ENCODE measurements around the gene CDKAL1. TPM values are rescaled to one million over a fixed set of nuclear protein-coding genes. Genes with fewer than 3 reads are reported as not detected.

The CDKAL1 gene
- total and polyA plus RNA-seq, 3 experiments from 2014 or later, result 26.7 to 30.2 (median 29.6) TPM

GRCh38 chr6:21219241-21219640, 685.0 kb downstream of the CDKAL1 start:
- Mint-ChIP-seq H3K36me3 (peaks cover 25 to 75% (median 40%) of the 10 kb centered on the region in 3 donors), H3K9me3 (peaks cover 0 to 2% (median 0%) of the 10 kb centered on the region in 5 donors), H3K27me3 (peaks cover 0 to 1% of the 10 kb centered on the region in 2 donors), H3K4me1 (no peaks in the 10 kb centered on the region), H3K4me3 (no peak overlapping the region), H3K27ac (no peak overlapping the region)
- Histone ChIP-seq H3K4me3 (ENCODE audit: low read length) (no peak overlapping the region), H3K9me3 (ENCODE audit: low read length) (no peaks in the 10 kb centered on the region), H3K4me1 (ENCODE audit: insufficient read depth, low read length) (no peaks in the 10 kb centered on the region), H3K27ac (ENCODE audit: low read depth, low read length) (no peak overlapping the region), H3K36me3 (ENCODE audit: insufficient read depth, low read length) (no peaks in the 10 kb centered on the region), H3K27me3 (ENCODE audit: insufficient read depth, low read length, poor library complexity, severe bottlenecking) (no peaks in the 10 kb centered on the region)
- POLR2A ChIA-PET, result no interaction called here
- CTCF ChIA-PET, result no interaction called here
- DNase-seq, result no peak

DNA sequence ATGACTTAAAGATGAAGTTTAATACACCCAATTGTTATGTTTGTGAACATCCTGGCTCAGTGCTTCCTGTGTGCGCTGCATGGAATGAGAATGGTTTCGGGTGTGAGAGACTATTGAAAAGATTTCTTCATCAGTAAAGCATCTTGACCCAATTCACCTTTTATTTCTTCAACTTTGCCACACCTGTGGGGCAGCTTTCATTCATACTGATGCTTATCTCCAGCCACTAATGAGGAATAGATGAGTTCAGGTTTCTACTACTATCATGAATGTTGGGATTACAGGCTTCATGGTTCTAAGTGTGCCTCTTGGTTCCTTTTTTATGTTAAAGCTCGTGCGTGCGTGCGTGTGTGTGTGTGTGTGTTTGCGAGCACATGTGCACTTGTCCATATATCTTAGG, 685.6 kb downstream of the CDKAL1 start:
- no peak for DNase-seq
- no peak overlapping the region for H3K27ac ChIP-seq (ENCODE audit: low read depth, low read length)
- ChIA-PET POLR2A (no interaction called here), CTCF (no interaction called here)
- H3K36me3 ChIP-seq (ENCODE audit: insufficient read depth, low read length), result no peaks in the 10 kb centered on the region
- Mint-ChIP-seq H3K36me3 (peaks cover 25 to 75% (median 38%) of the 10 kb centered on the region in 3 donors), H3K27ac (no peak overlapping the region), H3K4me1 (no peaks in the 10 kb centered on the region), H3K4me3 (no peak overlapping the region), H3K27me3 (peaks cover 0 to 1% of the 10 kb centered on the region in 2 donors), H3K9me3 (peaks cover 0 to 4% (median 0%) of the 10 kb centered on the region in 5 donors)
- H3K27me3 ChIP-seq (ENCODE audit: insufficient read depth, low read length, poor library complexity, severe bottlenecking), result no peaks in the 10 kb centered on the region
- no peaks in the 10 kb centered on the region for H3K9me3 ChIP-seq (ENCODE audit: low read length)
- H3K4me3 ChIP-seq (ENCODE audit: low read length), result no peak overlapping the region
- no peaks in the 10 kb centered on the region for H3K4me1 ChIP-seq (ENCODE audit: insufficient read depth, low read length)

DNA sequence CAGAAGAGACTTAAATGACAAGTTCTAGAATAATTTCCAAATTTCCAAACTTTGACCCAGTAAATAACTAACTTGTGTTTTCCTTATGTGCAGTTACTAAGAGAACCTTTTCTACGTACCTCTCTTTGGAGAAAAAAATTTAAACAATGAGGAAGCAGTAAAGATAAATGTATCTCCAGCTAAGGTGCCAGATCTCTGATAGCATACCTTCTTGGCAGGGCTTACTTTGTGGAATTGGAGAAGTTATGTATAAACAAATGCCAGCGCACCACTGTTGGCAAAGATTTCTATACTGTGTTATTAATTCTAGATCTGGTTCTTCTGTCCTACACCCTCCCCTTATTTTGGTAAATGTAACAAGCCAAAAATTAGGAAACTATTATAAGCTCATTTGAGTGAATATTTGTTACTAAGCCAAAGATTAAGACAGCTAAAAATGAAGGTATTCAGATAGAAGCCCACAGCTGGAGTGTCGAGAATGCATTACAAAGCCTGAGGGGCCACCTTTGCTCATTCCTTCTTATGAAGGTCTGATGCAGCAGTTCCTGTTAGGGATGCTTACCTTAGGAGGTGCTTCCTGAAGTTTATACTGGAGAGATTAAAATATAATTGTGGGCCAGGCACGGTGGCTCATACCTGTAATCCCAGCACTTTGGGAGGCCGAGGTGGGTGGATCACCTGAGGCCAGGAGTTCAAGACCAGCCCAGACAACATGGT, 686.2 kb downstream of the CDKAL1 start:
- peaks cover 0 to 1% of the 10 kb centered on the region in 2 donors for H3K27me3 Mint-ChIP-seq
- Histone ChIP-seq H3K4me1 (ENCODE audit: insufficient read depth, low read length) (no peaks in the 10 kb centered on the region), H3K9me3 (ENCODE audit: low read length) (no peaks in the 10 kb centered on the region), H3K27ac (ENCODE audit: low read depth, low read length) (no peak overlapping the region), H3K27me3 (ENCODE audit: insufficient read depth, low read length, poor library complexity, severe bottlenecking) (no peaks in the 10 kb centered on the region), H3K36me3 (ENCODE audit: insufficient read depth, low read length) (no peaks in the 10 kb centered on the region), H3K4me3 (ENCODE audit: low read length) (no peak overlapping the region)
- H3K27ac Mint-ChIP-seq, result no peak overlapping the region
- ChIA-PET CTCF (no interaction called here), POLR2A (no interaction called here)
- H3K9me3 Mint-ChIP-seq, result peaks cover 0 to 6% (median 0%) of the 10 kb centered on the region in 5 donors
- DNase-seq, result no peak
- no peak overlapping the region for H3K4me3 Mint-ChIP-seq
- H3K4me1 Mint-ChIP-seq, result no peaks in the 10 kb centered on the region
- H3K36me3 Mint-ChIP-seq, result peaks cover 27 to 75% (median 40%) of the 10 kb centered on the region in 3 donors

- Histone ChIP-seq H3K27ac (ENCODE audit: low read depth, low read length) (no peak overlapping the region), H3K27me3 (ENCODE audit: insufficient read depth, low read length, poor library complexity, severe bottlenecking) (no peaks in the 10 kb centered on the region), H3K36me3 (ENCODE audit: insufficient read depth, low read length) (no peaks in the 10 kb centered on the region), H3K4me3 (ENCODE audit: low read length) (no peak overlapping the region), H3K9me3 (ENCODE audit: low read length) (no peaks in the 10 kb centered on the region), H3K4me1 (ENCODE audit: insufficient read depth, low read length) (no peaks in the 10 kb centered on the region)
- ChIA-PET POLR2A (no interaction called here), CTCF (no interaction called here)
- Mint-ChIP-seq H3K9me3 (peaks cover 0 to 6% (median 0%) of the 10 kb centered on the region in 5 donors), H3K4me3 (no peak overlapping the region), H3K4me1 (no peaks in the 10 kb centered on the region), H3K36me3 (peaks cover 29 to 70% (median 44%) of the 10 kb centered on the region in 3 donors), H3K27ac (no peak overlapping the region), H3K27me3 (peaks cover 0 to 1% of the 10 kb centered on the region in 2 donors)
- DNase-seq, result no peak
Observed at GRCh38 chr6:21222656-21223055, 688.4 kb downstream of the CDKAL1 start.

- Mint-ChIP-seq H3K36me3 (peaks cover 27 to 71% (median 53%) of the 10 kb centered on the region in 3 donors), H3K27me3 (no peaks in the 10 kb centered on the region), H3K9me3 (peaks cover 0 to 8% (median 0%) of the 10 kb centered on the region in 5 donors), H3K4me1 (no peaks in the 10 kb centered on the region), H3K27ac (no peak overlapping the region), H3K4me3 (no peak overlapping the region)
- Histone ChIP-seq H3K9me3 (ENCODE audit: low read length) (no peaks in the 10 kb centered on the region), H3K27me3 (ENCODE audit: insufficient read depth, low read length, poor library complexity, severe bottlenecking) (no peaks in the 10 kb centered on the region), H3K4me3 (ENCODE audit: low read length) (no peak overlapping the region), H3K4me1 (ENCODE audit: insufficient read depth, low read length) (no peaks in the 10 kb centered on the region), H3K36me3 (ENCODE audit: insufficient read depth, low read length) (no peaks in the 10 kb centered on the region), H3K27ac (ENCODE audit: low read depth, low read length) (no peak overlapping the region)
- ChIA-PET CTCF (no interaction called here), POLR2A (no interaction called here)
- no peak for DNase-seq
Observed at GRCh38 chr6:21225912-21226311, 691.7 kb downstream of the CDKAL1 start.

GRCh38 chr6:21227486-21227885, 693.2 kb downstream of the CDKAL1 start:
- POLR2A ChIA-PET, result no interaction called here
- Mint-ChIP-seq H3K27me3 (no peaks in the 10 kb centered on the region), H3K27ac (no peak overlapping the region), H3K9me3 (peaks cover 0 to 9% (median 0%) of the 10 kb centered on the region in 5 donors), H3K4me3 (no peak overlapping the region), H3K4me1 (no peaks in the 10 kb centered on the region), H3K36me3 (peaks cover 28 to 75% (median 60%) of the 10 kb centered on the region in 3 donors)
- Histone ChIP-seq H3K27ac (ENCODE audit: low read depth, low read length) (no peak overlapping the region), H3K4me1 (ENCODE audit: insufficient read depth, low read length) (no peaks in the 10 kb centered on the region), H3K4me3 (ENCODE audit: low read length) (no peak overlapping the region), H3K36me3 (ENCODE audit: insufficient read depth, low read length) (no peaks in the 10 kb centered on the region), H3K27me3 (ENCODE audit: insufficient read depth, low read length, poor library complexity, severe bottlenecking) (no peaks in the 10 kb centered on the region), H3K9me3 (ENCODE audit: low read length) (no peaks in the 10 kb centered on the region)
- CTCF ChIA-PET, result no interaction called here
- no peak for DNase-seq

GRCh38 chr6:21228411-21228810, 694.2 kb downstream of the CDKAL1 start:
- Histone ChIP-seq H3K27ac (ENCODE audit: low read depth, low read length) (no peak overlapping the region), H3K4me3 (ENCODE audit: low read length) (no peak overlapping the region), H3K4me1 (ENCODE audit: insufficient read depth, low read length) (no peaks in the 10 kb centered on the region), H3K27me3 (ENCODE audit: insufficient read depth, low read length, poor library complexity, severe bottlenecking) (no peaks in the 10 kb centered on the region), H3K9me3 (ENCODE audit: low read length) (no peaks in the 10 kb centered on the region), H3K36me3 (ENCODE audit: insufficient read depth, low read length) (no peaks in the 10 kb centered on the region)
- H3K4me3 Mint-ChIP-seq, result no peak overlapping the region
- no peaks in the 10 kb centered on the region for H3K4me1 Mint-ChIP-seq
- no peak overlapping the region for H3K27ac Mint-ChIP-seq
- H3K36me3 Mint-ChIP-seq, result peaks cover 34 to 75% (median 62%) of the 10 kb centered on the region in 3 donors
- H3K27me3 Mint-ChIP-seq, result no peaks in the 10 kb centered on the region
- peaks cover 0 to 7% (median 2%) of the 10 kb centered on the region in 5 donors for H3K9me3 Mint-ChIP-seq
- POLR2A ChIA-PET, result no interaction called here
- CTCF ChIA-PET, result no interaction called here
- DNase-seq, result no peak

GRCh38 chr6:21228876-21229460, 694.7 kb downstream of the CDKAL1 start:
- no peaks in the 10 kb centered on the region for H3K27me3 Mint-ChIP-seq

More at GRCh38 chr6:21228876-21229460, 694.7 kb downstream of the CDKAL1 start:
- Histone ChIP-seq H3K4me1 (ENCODE audit: insufficient read depth, low read length) (no peaks in the 10 kb centered on the region), H3K27me3 (ENCODE audit: insufficient read depth, low read length, poor library complexity, severe bottlenecking) (no peaks in the 10 kb centered on the region), H3K27ac (ENCODE audit: low read depth, low read length) (no peak overlapping the region), H3K4me3 (ENCODE audit: low read length) (no peak overlapping the region), H3K9me3 (ENCODE audit: low read length) (no peaks in the 10 kb centered on the region), H3K36me3 (ENCODE audit: insufficient read depth, low read length) (no peaks in the 10 kb centered on the region)
- DNase-seq, result no peak
- CTCF ChIA-PET, result no interaction called here
- Mint-ChIP-seq H3K9me3 (peaks cover 0 to 10% (median 2%) of the 10 kb centered on the region in 5 donors), H3K4me3 (no peak overlapping the region), H3K36me3 (peaks cover 38 to 77% (median 65%) of the 10 kb centered on the region in 3 donors), H3K27ac (peak overlapping the region in 1 of 8 donors; percentile 54), H3K4me1 (no peaks in the 10 kb centered on the region)
- POLR2A ChIA-PET, result no interaction called here

Data from CD8-positive, alpha-beta memory T cell (primary cell).